CD4-positive, alpha-beta T cell (primary cell): ENCODE results near the gene NINJ1. TPM values are rescaled to one million over a fixed set of nuclear protein-coding genes. Genes with fewer than 3 reads are reported as not detected.
A peak's percentile ranks its signal among the peaks of the same experiment; 100 is the strongest.

Experiments
- ATAC-seq: fragments of 200-7000 bp; cut with Tn5 transposase; one replicate; pipeline ENCODE4 v1.10.0; 2022; ENCODE audit warnings: mild to moderate bottlenecking; ENCODE audit not compliant: poor library complexity
- CTCF ChIA-PET: fragments of 350-600 bp; sonication (Branson Sonifier 250); formaldehyde crosslinking; loops from one replicate; lab custom pipeline; 2021; ENCODE audit warnings: antibody characterized with exemption, inconsistent platforms; lab: Charles Lee
- POLR2A ChIA-PET: fragments of 350-600 bp; sonication (Branson Sonifier 250); formaldehyde crosslinking; loops from one replicate; lab custom pipeline; 2021; ENCODE audit warnings: antibody characterized with exemption, inconsistent platforms; lab: Charles Lee
- DNase-seq, 14 experiments: peaks; one replicate each; pipeline ENCODE4 v3.0.0-alpha.2; 2013 to 2020; ENCODE audit warnings: mixed read lengths in 2 of 14
- H3K27ac ChIP-seq, 2 donors: one replicate each; pipeline versions ENCODE4 v1.5.1 to v1.7.0; 2013; ENCODE audit warnings: low read length in 2 of 2, low read depth in 1 of 2, mild to moderate bottlenecking in 1 of 2
- H3K27me3 ChIP-seq, 2 experiments: 1 replicate in 1 of 2; 2 replicates in 1 of 2; pipeline versions ENCODE4 v1.6.1 to v1.7.0; 2013; ENCODE audit warnings: low read length in 2 of 2, control low read depth in 1 of 2, mild to moderate bottlenecking in 1 of 2, moderate library complexity in 1 of 2; ENCODE audit not compliant: insufficient read depth in 2 of 2, control insufficient read depth in 1 of 2
- H3K36me3 ChIP-seq: one replicate; pipeline ENCODE4 v1.6.1; 2013; ENCODE audit warnings: low read length, control low read depth; ENCODE audit not compliant: insufficient read depth
- H3K4me1 ChIP-seq: one replicate; pipeline ENCODE4 v1.6.1; 2013; ENCODE audit warnings: low read length, control low read depth; ENCODE audit not compliant: insufficient read depth
- H3K4me3 ChIP-seq: one replicate; pipeline ENCODE4 v1.5.1; 2013; ENCODE audit warnings: mild to moderate bottlenecking, low read length, moderate library complexity
- H3K9me3 ChIP-seq, 2 experiments: 1 replicate in 1 of 2; 2 replicates in 1 of 2; pipeline versions ENCODE4 v1.6.1 to v1.7.0; 2013; ENCODE audit warnings: low read length in 2 of 2, mild to moderate bottlenecking in 2 of 2, control low read depth in 1 of 2, moderate library complexity in 1 of 2; ENCODE audit not compliant: control insufficient read depth in 1 of 2, insufficient read depth in 1 of 2
- H3K27ac Mint-ChIP-seq: one replicate; pipeline ENCODE4 v1.8.0; 2020; ENCODE audit warnings: mixed read lengths
- H3K27me3 Mint-ChIP-seq: one replicate; pipeline ENCODE4 v1.8.0; 2021; ENCODE audit warnings: mixed read lengths
- H3K36me3 Mint-ChIP-seq: one replicate; pipeline ENCODE4 v1.8.0; 2021; ENCODE audit warnings: low read depth, mixed read lengths
- H3K4me1 Mint-ChIP-seq: one replicate; pipeline ENCODE4 v1.8.0; 2021; ENCODE audit warnings: low read depth, mixed read lengths
- H3K4me3 Mint-ChIP-seq: one replicate; pipeline ENCODE4 v1.8.0; 2020; ENCODE audit warnings: mild to moderate bottlenecking, mixed read lengths
- H3K9me3 Mint-ChIP-seq: one replicate; pipeline ENCODE4 v1.8.0; 2020; ENCODE audit warnings: mixed read lengths
- CTCF ChIP-seq: fragments of 200-600 bp; IDR thresholded peaks from one replicate; pipeline ENCODE4 v1.8.0; 2022; ENCODE audit warnings: antibody characterized with exemption, mild to moderate bottlenecking
- intact Hi-C, 2 experiments: fragments of 100-400 bp; cut with DNase I in 1 of 2; cut with micrococcal nuclease in 1 of 2; formaldehyde crosslinking; loops; one replicate each; pipeline versions ENCODE4 v1.15.1 to v1.9.0; 2023 to 2025; cut with DNase I, micrococcal nuclease
- total RNA-seq, 174 experiments: library from RNA in 2 of 174; stranded (reverse) in 2 of 174; gene quantifications; one replicate each; pipeline ENCODE4 v1.2.3 and lab custom pipeline; 2021 to 2026

Gene NINJ1
- total RNA-seq, 2 experiments from 2014 or later, result 87.8 to 87.9 TPM

- peaks cover 41% of the 10 kb centered on the region for H3K36me3 Mint-ChIP-seq
- intact Hi-C loops, result loop anchor here (5.0 kb wide), 2 partner anchors 137 to 337 kb away; partner anchors contain the start of gene BICD2 (in 1 of the 2)
- DNase-seq (peak in 1 of 14 experiments; percentile 31), ATAC-seq (no peak)
- no peaks in the 10 kb centered on the region for H3K27me3 Mint-ChIP-seq
- no peak overlapping the region for H3K4me3 ChIP-seq
- CTCF ChIA-PET, result interaction anchor here (1.0 kb wide), 1 partner anchor 114 kb away, joined by 3 read pairs; no protein-coding TSS in a partner anchor
- no peaks in the 10 kb centered on the region for H3K27me3 ChIP-seq
- no peaks in the 10 kb centered on the region for H3K36me3 ChIP-seq
- H3K27ac Mint-ChIP-seq, result peak overlapping the region; percentile 60
- POLR2A ChIA-PET, result interaction anchor here (0.9 to 1.9 kb wide), 6 partner anchors 34 to 136 kb away, joined by 3 to 9 read pairs (median 4); partner anchors contain the start of gene NINJ1
- peaks cover 68% of the 10 kb centered on the region for H3K4me1 Mint-ChIP-seq
- H3K27ac ChIP-seq, result no peak overlapping the region
- TF ChIP-seq CTCF, result no peak
- H3K9me3 ChIP-seq, result peaks cover 0 to 11% of the 10 kb centered on the region in 2 experiments
- H3K9me3 Mint-ChIP-seq, result peaks cover 6% of the 10 kb centered on the region
- H3K4me1 ChIP-seq, result peaks cover 45% of the 10 kb centered on the region
- H3K4me3 Mint-ChIP-seq, result peak overlapping the region; percentile 90
Measured at GRCh38 chr9:93099551-93100275, 34.3 kb downstream of the NINJ1 start.

- ATAC-seq (no peak), DNase-seq (peak in 12 of 14 experiments; percentile 32 to 83 (median 60))
- CTCF ChIA-PET, result interaction anchor here (1.2 to 3.9 kb wide), 3 partner anchors 11 to 78 kb away, joined by 3 to 22 read pairs (median 3); no protein-coding TSS in a partner anchor
- Histone ChIP-seq H3K4me1 (peaks cover 58% of the 10 kb centered on the region), H3K27me3 (no peaks in the 10 kb centered on the region), H3K36me3 (no peaks in the 10 kb centered on the region), H3K9me3 (peaks cover 0 to under 1% of the 10 kb centered on the region in 2 experiments), H3K27ac (peak overlapping the region; percentile 64 to 74), H3K4me3 (peak overlapping the region; percentile 64)
- intact Hi-C loops, result loop anchor here (5.0 kb wide), 2 partner anchors 136 to 336 kb away; partner anchors contain the start of gene BICD2 (in 1 of the 2)
- TF ChIP-seq CTCF, result no peak
- no peaks in the 10 kb centered on the region for H3K27me3 Mint-ChIP-seq
- peak overlapping the region; percentile 90 for H3K4me3 Mint-ChIP-seq
- no peaks in the 10 kb centered on the region for H3K9me3 Mint-ChIP-seq
- H3K36me3 Mint-ChIP-seq, result peaks cover 31% of the 10 kb centered on the region
- POLR2A ChIA-PET, result interaction anchor here (0.6 to 4.6 kb wide), 10 partner anchors 8 to 141 kb away, joined by 3 to 35 read pairs (median 4); partner anchors contain the start of gene NINJ1
- peak overlapping the region; percentile 99 for H3K27ac Mint-ChIP-seq
- peaks cover 71% of the 10 kb centered on the region for H3K4me1 Mint-ChIP-seq
Measured at GRCh38 chr9:93098236-93098946, 35.7 kb downstream of the NINJ1 start.
